HG03025 (cell line): ENCODE data around the gene FAM163A.
"Not testable (repeated sequence)": the region's sequence is repeated elsewhere in the genome, so short reads cannot be mapped to it uniquely, and the experiment has no call there.

Experiments
- ATAC-seq: cut with Tn5 transposase; IDR thresholded peaks from one replicate; pipeline ENCODE4 v1.9.1; 2021; ENCODE audit warnings: mild to moderate bottlenecking, moderate library complexity; ENCODE audit not compliant: unreplicated experiment, low FRiP score

The FAM163A gene

GRCh38 chr1:179831852-179832699 is 89.0 kb downstream of the FAM163A start:
- no peak for ATAC-seq

- ATAC-seq, result not testable (repeated sequence)
Measured at GRCh38 chr1:179836686-179837445, 93.8 kb downstream of the FAM163A start.

GRCh38 chr1:179840107-179840506 is 97.0 kb downstream of the FAM163A start:
- ATAC-seq, result no peak

- no peak for ATAC-seq
Measured at GRCh38 chr1:179848233-179848632, 105.1 kb downstream of the FAM163A start.

GRCh38 chr1:179853102-179853501 is 110.0 kb downstream of the FAM163A start:
- no peak for ATAC-seq

- not testable (repeated sequence) for ATAC-seq
Measured at GRCh38 chr1:179855831-179856230, 112.7 kb downstream of the FAM163A start.

GRCh38 chr1:179856296-179856695 is 113.2 kb downstream of the FAM163A start:
- no peak for ATAC-seq

GRCh38 chr1:179857009-179857408 is 113.9 kb downstream of the FAM163A start:
- ATAC-seq, result no peak

GRCh38 chr1:179860652-179861051 is 117.6 kb downstream of the FAM163A start:
- ATAC-seq, result no peak

GRCh38 chr1:179865377-179865776 is 122.3 kb downstream of the FAM163A start:
- no peak for ATAC-seq
